ENCODE measurements around the gene BTNL3.
"Not testable (repeated sequence)": the region's sequence is repeated elsewhere in the genome, so short reads cannot be mapped to it uniquely, and the experiment has no call there.

The BTNL3 gene

GRCh38 chr5:181042036-181042713, 53.5 kb downstream of the BTNL3 start:
- no peak overlapping the region for H3K4me3 ChIP-seq (replicated peaks; ENCODE audit: low read depth, low read length)
- DNase-seq (ENCODE audit: low read depth): no peak
- no peak for TF ChIP-seq CTCF (IDR thresholded peaks at IDR 0.05; ENCODE audit: low read length, missing control alignments)

GRCh38 chr5:181042722-181043121, 54.1 kb downstream of the BTNL3 start:
- no peak for TF ChIP-seq CTCF (IDR thresholded peaks at IDR 0.05; ENCODE audit: low read length, missing control alignments)
- DNase-seq (ENCODE audit: low read depth): no peak
- no peak overlapping the region for H3K4me3 ChIP-seq (replicated peaks; ENCODE audit: low read depth, low read length)

GRCh38 chr5:181043285-181044092, 54.8 kb downstream of the BTNL3 start:
- DNase-seq (ENCODE audit: low read depth): no peak
- TF ChIP-seq CTCF (IDR thresholded peaks at IDR 0.05; ENCODE audit: low read length, missing control alignments): no peak
- no peak overlapping the region for H3K4me3 ChIP-seq (replicated peaks; ENCODE audit: low read depth, low read length)

GRCh38 chr5:181044093-181044599, 55.5 kb downstream of the BTNL3 start:
- no peak for TF ChIP-seq CTCF (IDR thresholded peaks at IDR 0.05; ENCODE audit: low read length, missing control alignments)
- no peak for DNase-seq (ENCODE audit: low read depth)
- no peak overlapping the region for H3K4me3 ChIP-seq (replicated peaks; ENCODE audit: low read depth, low read length)

- no peak for TF ChIP-seq CTCF (IDR thresholded peaks at IDR 0.05; ENCODE audit: low read length, missing control alignments)
- no peak overlapping the region for H3K4me3 ChIP-seq (replicated peaks; ENCODE audit: low read depth, low read length)
- no peak for DNase-seq (ENCODE audit: low read depth)
These were observed 56.1 kb downstream of the BTNL3 start for GRCh38 chr5:181044662-181045305.

GRCh38 chr5:181045316-181045715, 56.7 kb downstream of the BTNL3 start:
- H3K4me3 ChIP-seq (replicated peaks; ENCODE audit: low read depth, low read length): no peak overlapping the region
- no peak for TF ChIP-seq CTCF (IDR thresholded peaks at IDR 0.05; ENCODE audit: low read length, missing control alignments)
- DNase-seq (ENCODE audit: low read depth): no peak

GRCh38 chr5:181045857-181046256, 57.2 kb downstream of the BTNL3 start:
- not testable (repeated sequence) for DNase-seq (ENCODE audit: low read depth); H3K4me3 ChIP-seq (replicated peaks; ENCODE audit: low read depth, low read length)
